SK-N-SH treated with all-trans-retinoic acid at 6 μM for 48 hours (cell line): Measurements from ENCODE around the gene KLB.

Experiments
- CSDC2 ChIP-seq: fragments of 250-450 bp; sonication (Bioruptor Pico); IDR thresholded peaks from 2 replicates; pipeline ENCODE4 v1.5.0; 2020; ENCODE audit warnings: mild to moderate bottlenecking, moderate library complexity
- ESRRG ChIP-seq: fragments of 250-450 bp; sonication (Bioruptor Pico); IDR thresholded peaks from 2 replicates; pipeline ENCODE4 v1.6.1; 2021; ENCODE audit warnings: mild to moderate bottlenecking
- PATZ1 ChIP-seq: fragments of 250-450 bp; sonication (Bioruptor Pico); IDR thresholded peaks from 2 replicates; pipeline ENCODE4 v1.8.0; 2020; ENCODE audit warnings: mild to moderate bottlenecking, moderate library complexity, borderline replicate concordance
- TCF4 ChIP-seq: fragments of 250-450 bp; sonication (Bioruptor Pico); IDR thresholded peaks from 2 replicates; pipeline ENCODE4 v1.8.0; 2021; ENCODE audit warnings: mild to moderate bottlenecking, moderate library complexity, borderline replicate concordance
- ZFP3 ChIP-seq: fragments of 250-450 bp; sonication (Bioruptor Pico); IDR thresholded peaks from 2 replicates; pipeline ENCODE4 v1.5.0; 2020; ENCODE audit warnings: mild to moderate bottlenecking, moderate library complexity
- ZFP30 ChIP-seq: fragments of 450-650 bp; formaldehyde crosslinking; IDR thresholded peaks from 2 replicates; pipeline ENCODE4 v1.5.0; 2022; ENCODE audit warnings: mild to moderate bottlenecking, moderate library complexity

GRCh38 chr4:39486221-39486804 is 79.6 kb downstream of the KLB start:
- TF ChIP-seq PATZ1 (CRISPR knock-in tag) (no peak), TCF4 (CRISPR knock-in tag) (no peak), ZFP30 (CRISPR knock-in tag) (no peak), ZFP3 (CRISPR knock-in tag) (no peak), ESRRG (CRISPR knock-in tag) (no peak), CSDC2 (no peak)
